Endodermal cell (in vitro differentiated cells): ENCODE data around the gene ZSWIM2. TPM values are rescaled to one million over a fixed set of nuclear protein-coding genes. Genes with fewer than 3 reads are reported as not detected.

Experiments
- DNase-seq: peaks from one replicate; pipeline ENCODE4 v3.0.0-alpha.2; 2017
- H3K27ac ChIP-seq: 2 replicates; pipeline ENCODE4 v1.5.1; 2013; ENCODE audit warnings: mild to moderate bottlenecking, low read depth, low read length, moderate library complexity
- H3K27me3 ChIP-seq: 2 replicates; pipeline ENCODE4 v1.6.1; 2013; ENCODE audit warnings: mild to moderate bottlenecking, low read length, moderate library complexity; ENCODE audit not compliant: insufficient read depth, control insufficient read depth, poor library complexity, severe bottlenecking
- H3K36me3 ChIP-seq: 2 replicates; pipeline ENCODE4 v1.7.0; 2013; ENCODE audit warnings: mild to moderate bottlenecking, low read length, moderate library complexity; ENCODE audit not compliant: control insufficient read depth, insufficient read depth
- H3K4me1 ChIP-seq: one replicate; pipeline ENCODE4 v1.7.0; 2013; ENCODE audit warnings: low read length; ENCODE audit not compliant: control insufficient read depth, insufficient read depth
- H3K4me3 ChIP-seq: 2 replicates; pipeline ENCODE4 v1.5.1; 2013; ENCODE audit warnings: mild to moderate bottlenecking, low read length, moderate library complexity
- H3K9ac ChIP-seq: 2 replicates; pipeline ENCODE4 v1.6.1; 2013; ENCODE audit warnings: mild to moderate bottlenecking, low read length, moderate library complexity; ENCODE audit not compliant: poor library complexity, severe bottlenecking; ENCODE audit errors: extremely low read depth
- H3K9me3 ChIP-seq: 2 replicates; pipeline ENCODE4 v1.6.1; 2013; ENCODE audit warnings: mild to moderate bottlenecking, low read length, moderate library complexity; ENCODE audit not compliant: control insufficient read depth
- H3K27ac Mint-ChIP-seq: 2 replicates; pipeline ENCODE4 v1.8.0; 2020; ENCODE audit warnings: mixed read lengths
- H3K27me3 Mint-ChIP-seq: 2 replicates; pipeline ENCODE4 v1.8.0; 2021; ENCODE audit warnings: mild to moderate bottlenecking, mixed read lengths; ENCODE audit not compliant: insufficient read depth
- H3K36me3 Mint-ChIP-seq: 2 replicates; pipeline ENCODE4 v1.8.0; 2020; ENCODE audit warnings: low read depth, mixed read lengths
- H3K4me1 Mint-ChIP-seq: 2 replicates; pipeline ENCODE4 v1.8.0; 2020; ENCODE audit warnings: mixed read lengths
- H3K4me3 Mint-ChIP-seq: 2 replicates; pipeline ENCODE4 v1.8.0; 2020; ENCODE audit warnings: mild to moderate bottlenecking, moderate library complexity, mixed read lengths
- H3K9me3 Mint-ChIP-seq: 2 replicates; pipeline ENCODE4 v1.8.0; 2020; ENCODE audit warnings: mild to moderate bottlenecking, mixed read lengths
- WGBS, 2 experiments: methylation state at CpG; one replicate each; pipeline versions ENCODE4 v1.1.5 to v1.1.7; 2013; ENCODE audit warnings: missing lambda C conversion rate in 2 of 2, mixed read lengths in 1 of 2; ENCODE audit not compliant: insufficient coverage in 1 of 2, insufficient read length in 1 of 2; 5-methylcytosine and 5-hydroxymethylcytosine counted together
- total RNA-seq, 2 donors: library from RNA; stranded (reverse); fragmentation: NEBNext Ultra II Directional in 1 of 2; extraction: Animal tissue kit (Norgen Biotek cat#: 25700) in 1 of 2; gene quantifications; 2 replicates in 1 of 2; 3 replicates in 1 of 2; pipeline ENCODE4 v1.2.1, GENCODE V29; 2021
- TF ChIP-seq, protein P1 (sequence below): fragments of 200-600 bp; sonication (generic); conservative IDR thresholded peaks from 2 replicates; pipeline ENCODE4 v1.5.0; 2021; ENCODE audit warnings: antibody characterized with exemption, mild to moderate bottlenecking

ZSWIM2 gene
- total RNA-seq, 2 donors from 2014 or later, result not detected

DNA sequence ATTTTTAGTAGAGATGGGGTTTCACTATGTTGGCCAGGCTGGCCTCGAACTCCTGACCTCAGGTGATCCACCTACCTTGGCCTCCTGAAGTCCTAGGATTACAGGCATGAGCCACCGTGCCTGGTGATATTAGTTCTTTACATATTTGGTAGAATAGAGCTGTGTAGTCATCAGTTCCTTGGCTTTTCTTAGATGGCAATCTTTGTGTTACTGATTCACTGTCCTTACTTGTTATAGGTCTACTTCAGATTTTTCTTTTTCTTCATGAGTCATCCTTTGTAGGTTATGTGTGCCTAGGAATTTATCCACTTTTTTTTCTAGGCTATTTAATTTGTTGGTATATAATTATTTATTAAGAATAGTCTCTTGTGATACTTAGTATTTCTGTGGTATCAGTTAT is 30.3 kb upstream of the ZSWIM2 start:
- Histone ChIP-seq H3K4me1 (no peaks in the 10 kb centered on the region), H3K9me3 (peaks cover 14% of the 10 kb centered on the region), H3K36me3 (no peaks in the 10 kb centered on the region), H3K27ac (no peak overlapping the region), H3K9ac (no peak overlapping the region), H3K27me3 (no peaks in the 10 kb centered on the region), H3K4me3 (no peak overlapping the region)
- Mint-ChIP-seq H3K36me3 (no peaks in the 10 kb centered on the region), H3K27me3 (no peaks in the 10 kb centered on the region), H3K4me1 (no peaks in the 10 kb centered on the region), H3K9me3 (no peaks in the 10 kb centered on the region), H3K27ac (no peak overlapping the region), H3K4me3 (no peak overlapping the region)
- TF ChIP-seq, protein P1, sequence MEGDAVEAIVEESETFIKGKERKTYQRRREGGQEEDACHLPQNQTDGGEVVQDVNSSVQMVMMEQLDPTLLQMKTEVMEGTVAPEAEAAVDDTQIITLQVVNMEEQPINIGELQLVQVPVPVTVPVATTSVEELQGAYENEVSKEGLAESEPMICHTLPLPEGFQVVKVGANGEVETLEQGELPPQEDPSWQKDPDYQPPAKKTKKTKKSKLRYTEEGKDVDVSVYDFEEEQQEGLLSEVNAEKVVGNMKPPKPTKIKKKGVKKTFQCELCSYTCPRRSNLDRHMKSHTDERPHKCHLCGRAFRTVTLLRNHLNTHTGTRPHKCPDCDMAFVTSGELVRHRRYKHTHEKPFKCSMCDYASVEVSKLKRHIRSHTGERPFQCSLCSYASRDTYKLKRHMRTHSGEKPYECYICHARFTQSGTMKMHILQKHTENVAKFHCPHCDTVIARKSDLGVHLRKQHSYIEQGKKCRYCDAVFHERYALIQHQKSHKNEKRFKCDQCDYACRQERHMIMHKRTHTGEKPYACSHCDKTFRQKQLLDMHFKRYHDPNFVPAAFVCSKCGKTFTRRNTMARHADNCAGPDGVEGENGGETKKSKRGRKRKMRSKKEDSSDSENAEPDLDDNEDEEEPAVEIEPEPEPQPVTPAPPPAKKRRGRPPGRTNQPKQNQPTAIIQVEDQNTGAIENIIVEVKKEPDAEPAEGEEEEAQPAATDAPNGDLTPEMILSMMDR, result no peak
- no peak for DNase-seq
- 80 to 92% methylated on average over 1 to 2 of the region's 2 CpGs for WGBS, 2 experiments

DNA sequence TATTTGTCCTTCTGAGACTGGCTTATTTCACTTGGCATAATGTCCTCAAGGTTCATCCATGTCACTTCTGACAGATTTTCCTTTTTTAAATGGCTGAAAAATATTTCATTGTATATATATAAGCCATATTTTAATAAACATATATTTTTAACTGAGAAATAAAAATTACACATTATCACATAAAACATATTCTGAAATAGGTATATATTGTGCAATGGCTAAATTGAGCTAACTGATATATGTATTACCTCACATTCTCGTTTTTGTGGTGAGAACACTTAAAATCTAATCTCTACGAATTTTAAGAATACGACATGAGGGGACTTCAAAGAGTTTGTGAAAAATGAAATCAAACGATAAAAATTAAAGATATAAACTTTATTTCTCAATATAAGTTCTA is 25.7 kb upstream of the ZSWIM2 start:
- Mint-ChIP-seq H3K27me3 (no peaks in the 10 kb centered on the region), H3K4me1 (no peaks in the 10 kb centered on the region), H3K27ac (no peak overlapping the region), H3K4me3 (no peak overlapping the region), H3K9me3 (no peaks in the 10 kb centered on the region), H3K36me3 (no peaks in the 10 kb centered on the region)
- no peak overlapping the region for H3K27ac ChIP-seq
- DNase-seq, result no peak
- H3K36me3 ChIP-seq, result no peaks in the 10 kb centered on the region
- no peaks in the 10 kb centered on the region for H3K27me3 ChIP-seq
- H3K4me1 ChIP-seq, result no peaks in the 10 kb centered on the region
- H3K4me3 ChIP-seq, result no peak overlapping the region
- no peak overlapping the region for H3K9ac ChIP-seq
- TF ChIP-seq, protein P1, result no peak
- 94% methylated on average over 4 of the region's 4 CpGs; no CpG with 5 or more reads in 1 of the 2 experiments for WGBS, 2 experiments
- no peaks in the 10 kb centered on the region for H3K9me3 ChIP-seq

DNA sequence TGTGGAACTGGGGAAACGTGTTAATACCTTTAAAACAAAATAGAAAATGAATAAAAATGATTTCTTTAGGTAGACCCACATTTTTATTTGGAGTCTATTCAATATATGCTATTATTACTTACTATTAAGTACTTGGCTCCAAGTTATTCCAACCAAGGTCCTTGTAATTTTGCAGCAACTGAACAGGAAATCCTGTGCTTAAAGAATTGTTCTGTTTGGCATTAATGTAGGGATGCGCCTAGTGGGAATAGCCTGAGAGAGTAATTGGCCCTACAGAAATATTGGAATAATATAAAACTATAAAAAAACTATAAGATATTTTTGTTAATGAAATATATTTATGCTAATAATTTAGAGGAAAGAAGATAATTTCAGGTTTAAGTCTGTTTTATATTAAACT is 22.9 kb upstream of the ZSWIM2 start:
- WGBS, 2 experiments, result no CpG with 5 or more reads among the region's 2 CpGs
- Histone ChIP-seq H3K27ac (no peak overlapping the region), H3K9ac (no peak overlapping the region), H3K4me1 (no peaks in the 10 kb centered on the region), H3K4me3 (no peak overlapping the region), H3K36me3 (no peaks in the 10 kb centered on the region), H3K27me3 (no peaks in the 10 kb centered on the region), H3K9me3 (no peaks in the 10 kb centered on the region)
- no peaks in the 10 kb centered on the region for H3K4me1 Mint-ChIP-seq
- H3K9me3 Mint-ChIP-seq, result no peaks in the 10 kb centered on the region
- H3K27ac Mint-ChIP-seq, result no peak overlapping the region
- DNase-seq, result no peak
- no peaks in the 10 kb centered on the region for H3K36me3 Mint-ChIP-seq
- H3K4me3 Mint-ChIP-seq, result no peak overlapping the region
- H3K27me3 Mint-ChIP-seq, result no peaks in the 10 kb centered on the region
- TF ChIP-seq, protein P1, result no peak
